Fibroblast of lung (primary cell): ENCODE data around the gene MAP4K1. TPM values are rescaled to one million over a fixed set of nuclear protein-coding genes. Genes with fewer than 3 reads are reported as not detected.

ENCODE experiments used
- DNase-seq, 2 donors: peaks; one replicate each; pipeline versions ENCODE4 v3.0.0 to v3.0.0-alpha.2; 2010; ENCODE audit warnings: low read depth in 2 of 2
- H2AFZ ChIP-seq: 2 replicates; pipeline ENCODE4 v1.5.1; 2012; ENCODE audit warnings: low read length, control low read depth, inconsistent platforms
- H3K27ac ChIP-seq: 2 replicates; pipeline ENCODE4 v1.5.1; 2011; ENCODE audit warnings: low read length, control low read depth; ENCODE audit not compliant: insufficient read depth
- H3K27me3 ChIP-seq: 2 replicates; pipeline ENCODE4 v1.5.1; 2011; ENCODE audit warnings: mild to moderate bottlenecking, low read length; ENCODE audit not compliant: control insufficient read depth, insufficient read depth
- H3K36me3 ChIP-seq: 2 replicates; pipeline ENCODE4 v1.5.1; 2011; ENCODE audit warnings: low read length; ENCODE audit not compliant: control insufficient read depth, insufficient read depth
- H3K4me1 ChIP-seq: 2 replicates; pipeline ENCODE4 v1.5.1; 2011; ENCODE audit warnings: low read length; ENCODE audit not compliant: control insufficient read depth, insufficient read depth; ENCODE audit errors: extremely low read depth
- H3K4me2 ChIP-seq: 2 replicates; pipeline ENCODE4 v1.5.1; 2011; ENCODE audit warnings: low read length, control low read depth; ENCODE audit not compliant: insufficient read depth; ENCODE audit errors: extremely low read depth
- H3K4me3 ChIP-seq, 4 experiments: fragments of 200-600 bp in 1 of 4; sonication (generic) in 1 of 4; replicated peaks in 1 of 4; 2 replicates each; pipeline ENCODE4 v1.5.1; 2011 to 2016; ENCODE audit warnings: low read length in 4 of 4, low read depth in 3 of 4, mild to moderate bottlenecking in 3 of 4, control low read depth in 2 of 4, inconsistent platforms in 1 of 4, mixed read lengths in 1 of 4; ENCODE audit not compliant: insufficient read depth in 1 of 4; ENCODE audit errors: control extremely low read depth in 1 of 4
- H3K79me2 ChIP-seq: 2 replicates; pipeline ENCODE4 v1.5.1; 2012; ENCODE audit warnings: mild to moderate bottlenecking, low read length, inconsistent platforms; ENCODE audit not compliant: control insufficient read depth, insufficient read depth
- H3K9ac ChIP-seq: 2 replicates; pipeline ENCODE4 v1.5.1; 2011; ENCODE audit warnings: mild to moderate bottlenecking, low read length, control low read depth; ENCODE audit not compliant: insufficient read depth
- H3K9me3 ChIP-seq: 2 replicates; pipeline ENCODE4 v1.5.1; 2012; ENCODE audit warnings: low read depth, low read length; ENCODE audit not compliant: control insufficient read depth, insufficient read depth
- H4K20me1 ChIP-seq: 2 replicates; pipeline ENCODE4 v1.5.1; 2011; ENCODE audit warnings: low read length; ENCODE audit not compliant: control insufficient read depth, insufficient read depth; ENCODE audit errors: extremely low read depth
- CTCF ChIP-seq, 2 donors: IDR thresholded peaks in 1 of 2; conservative IDR thresholded peaks in 1 of 2; 1 replicate in 1 of 2; 2 replicates in 1 of 2; pipeline ENCODE4 v1.5.1; 2011 to 2012; ENCODE audit warnings: low read length in 2 of 2, control low read depth in 1 of 2, inconsistent platforms in 1 of 2, low read depth in 1 of 2, mild to moderate bottlenecking in 1 of 2
- EZH2 ChIP-seq: IDR thresholded peaks from 2 replicates; pipeline ENCODE4 v1.5.1; 2012; ENCODE audit warnings: low read length, control low read depth, mild to moderate bottlenecking; ENCODE audit errors: missing control alignments
- polyA plus RNA-seq, 2 donors: library from polyadenylated mRNA; depleted of rRNA in 1 of 2; stranded (reverse) in 1 of 2; unstranded in 1 of 2; fragments of >200 nt; gene quantifications; 2 replicates each; pipeline ENCODE4 v1.2.1, GENCODE V29; 2011 to 2012; ENCODE audit warnings: missing spikeins in 1 of 2
- total RNA-seq: library from RNA; depleted of rRNA; stranded (reverse); fragments of >200 nt; gene quantifications from 2 replicates; pipeline ENCODE4 v1.2.1, GENCODE V29; 2014

The MAP4K1 gene
- total and polyA plus RNA-seq, 2 donors (not counting 1 experiment from before 2014, with no cell fraction given) = 0.12 to 0.17 TPM

GRCh38 chr19:38639679-38640078, 21.9 kb upstream of the MAP4K1 start:
- H3K27ac ChIP-seq = no peak overlapping the region
- H3K4me2 ChIP-seq = no peak overlapping the region
- no peak overlapping the region for H3K4me3 ChIP-seq
- TF ChIP-seq CTCF (conservative IDR thresholded peaks at IDR 0.05 in 1 of 2, IDR thresholded peaks at IDR 0.05 in 1 of 2; ENCODE audit: low read depth in 1 of 2, low read length in 2 of 2) (no peak), EZH2 (no peak)
- H3K4me1 ChIP-seq = no peaks in the 10 kb centered on the region
- H3K27me3 ChIP-seq = no peaks in the 10 kb centered on the region
- H2AFZ ChIP-seq = no peak overlapping the region
- H3K9ac ChIP-seq = no peak overlapping the region
- no peaks in the 10 kb centered on the region for H4K20me1 ChIP-seq
- H3K79me2 ChIP-seq = no peaks in the 10 kb centered on the region
- H3K36me3 ChIP-seq = peaks cover 11% of the 10 kb centered on the region
- H3K9me3 ChIP-seq = no peaks in the 10 kb centered on the region
- DNase-seq = no peak

GRCh38 chr19:38638461-38638860, 20.7 kb upstream of the MAP4K1 start:
- TF ChIP-seq CTCF (conservative IDR thresholded peaks at IDR 0.05 in 1 of 2, IDR thresholded peaks at IDR 0.05 in 1 of 2; ENCODE audit: low read depth in 1 of 2, low read length in 2 of 2) = no peak
- TF ChIP-seq EZH2 = no peak
- Histone ChIP-seq H3K36me3 (peaks cover 11% of the 10 kb centered on the region), H3K9me3 (no peaks in the 10 kb centered on the region), H2AFZ (no peak overlapping the region), H3K9ac (no peak overlapping the region), H4K20me1 (no peaks in the 10 kb centered on the region), H3K27me3 (no peaks in the 10 kb centered on the region), H3K4me3 (no peak overlapping the region), H3K4me1 (no peaks in the 10 kb centered on the region), H3K79me2 (no peaks in the 10 kb centered on the region), H3K4me2 (no peak overlapping the region), H3K27ac (no peak overlapping the region)
- DNase-seq = no peak

- Histone ChIP-seq H3K9me3 (no peaks in the 10 kb centered on the region), H3K36me3 (peaks cover 16% of the 10 kb centered on the region), H3K27me3 (no peaks in the 10 kb centered on the region), H3K79me2 (no peaks in the 10 kb centered on the region), H3K27ac (no peak overlapping the region), H3K4me3 (no peak overlapping the region), H3K4me2 (no peak overlapping the region), H2AFZ (no peak overlapping the region), H3K4me1 (no peaks in the 10 kb centered on the region), H4K20me1 (no peaks in the 10 kb centered on the region), H3K9ac (no peak overlapping the region)
- TF ChIP-seq EZH2 = no peak
- no peak for TF ChIP-seq CTCF (conservative IDR thresholded peaks at IDR 0.05 in 1 of 2, IDR thresholded peaks at IDR 0.05 in 1 of 2; ENCODE audit: low read depth in 1 of 2, low read length in 2 of 2)
- no peak for DNase-seq
Measured at GRCh38 chr19:38635483-38636399, 18.0 kb upstream of the MAP4K1 start.
